GM19372 (cell line): ENCODE results near the gene EHD1.
"Not testable (repeated sequence)": the region's sequence is repeated elsewhere in the genome, so short reads cannot be mapped to it uniquely, and the experiment has no call there.

Experiments used
- ATAC-seq: cut with Tn5 transposase; IDR thresholded peaks from one replicate; pipeline ENCODE4 v1.9.1; 2021; ENCODE audit warnings: mild to moderate bottlenecking, low read depth, moderate library complexity; ENCODE audit not compliant: unreplicated experiment

Gene EHD1

DNA sequence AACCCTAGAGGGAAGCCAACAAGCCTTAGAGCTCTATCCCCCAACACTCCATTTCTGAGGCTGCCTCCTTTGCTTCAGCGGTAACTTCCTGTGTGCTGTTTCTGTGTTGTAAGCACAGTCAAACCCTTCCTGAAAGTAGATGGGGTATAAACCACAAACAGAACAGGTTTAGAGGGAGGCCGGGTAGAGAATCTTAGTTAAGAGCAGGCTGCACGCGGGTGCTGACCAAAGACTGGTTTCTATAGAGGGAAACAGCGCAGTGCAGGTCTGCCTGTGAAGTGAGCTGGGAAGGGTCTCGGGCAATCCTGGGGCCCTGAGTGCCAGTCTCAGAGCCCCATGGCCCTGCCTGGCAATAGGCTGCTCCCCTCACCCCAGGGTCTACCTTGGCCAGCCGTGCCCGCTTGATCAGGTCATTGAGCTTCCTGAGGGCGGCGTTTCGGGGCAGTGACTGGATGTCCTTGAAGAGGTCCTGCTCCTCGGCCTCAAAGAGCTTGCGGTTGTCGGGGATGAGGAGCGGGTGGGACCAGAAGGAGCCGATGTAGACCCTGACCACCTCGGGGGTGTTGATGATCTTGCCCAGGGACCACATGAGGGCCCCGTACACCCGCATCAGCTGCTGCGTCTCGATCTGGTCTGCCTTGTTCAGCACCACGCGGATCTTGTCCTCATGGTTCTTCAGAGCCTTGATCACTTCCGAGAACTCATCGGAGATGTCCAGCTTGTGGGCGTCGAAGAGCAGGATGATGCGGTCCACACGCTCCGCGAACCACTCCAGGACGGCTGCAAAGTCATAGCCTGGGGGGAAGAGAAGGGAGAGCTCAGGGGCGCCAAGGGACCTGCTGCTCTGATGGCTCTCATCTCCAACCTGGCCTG, 18.6 kb downstream of the EHD1 start:
- ATAC-seq, result peak; percentile 74

DNA sequence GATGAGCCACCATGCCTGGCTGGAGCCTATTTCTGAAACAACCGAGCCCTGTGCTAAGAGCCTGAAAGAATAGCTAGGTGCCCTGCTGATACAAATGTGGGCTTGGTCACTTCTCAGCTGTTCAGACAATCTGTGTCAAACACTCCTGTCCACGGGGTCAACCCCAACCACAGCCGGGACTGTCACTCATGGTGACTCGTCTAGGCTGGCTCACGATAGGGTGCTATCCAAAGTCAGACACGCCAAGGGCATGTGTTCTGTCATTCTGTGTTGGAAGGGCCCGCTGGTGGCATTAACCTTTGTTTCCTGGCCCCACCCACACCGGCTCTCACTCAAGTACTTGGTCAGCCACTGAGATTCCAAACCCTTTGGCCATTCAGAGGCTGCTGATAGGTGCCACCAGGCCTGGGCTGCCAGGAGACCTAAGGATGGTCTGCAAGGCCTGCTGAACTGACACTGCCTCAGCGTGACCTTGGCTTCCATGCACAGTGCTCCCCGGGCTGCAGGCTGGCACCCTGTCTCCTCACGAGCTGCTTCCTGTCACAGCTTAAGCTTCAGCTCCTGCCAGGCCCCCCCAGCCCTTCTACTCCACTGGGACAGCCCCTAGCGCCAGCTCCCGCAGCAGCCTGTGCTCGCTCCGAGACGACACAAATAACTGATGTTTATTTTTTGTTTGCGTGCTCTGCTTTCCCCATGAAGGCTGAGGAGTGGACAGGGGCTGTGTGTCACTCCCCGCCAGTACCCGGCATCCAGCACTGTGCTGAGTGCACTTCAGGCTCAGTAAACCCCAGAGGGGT, 19.8 kb downstream of the EHD1 start:
- peak; percentile 20 for ATAC-seq

DNA sequence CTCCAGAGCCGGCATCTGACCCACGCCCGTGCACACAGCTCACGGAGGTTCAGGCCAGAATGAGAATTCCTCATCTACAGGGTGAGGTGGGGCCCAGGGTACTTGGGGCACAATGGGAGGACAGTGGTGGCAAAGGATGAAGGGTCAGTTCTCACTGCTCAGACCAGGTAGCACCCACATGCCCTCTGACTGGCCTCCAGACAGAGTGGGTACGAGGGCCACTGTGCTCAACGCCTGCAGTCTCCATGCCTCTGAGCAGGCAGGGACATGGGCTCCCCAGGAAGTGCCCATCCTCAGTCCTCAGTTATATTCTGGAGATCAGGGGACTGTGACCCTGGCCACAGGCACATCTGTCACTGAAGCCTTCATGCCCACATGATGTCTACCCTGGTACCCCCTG, 20.9 kb downstream of the EHD1 start:
- ATAC-seq, result no peak

GRCh38 chr11:64856382-64857227, 21.8 kb downstream of the EHD1 start:
- ATAC-seq, result no peak

GRCh38 chr11:64855596-64856304, 22.7 kb downstream of the EHD1 start:
- ATAC-seq, result no peak

GRCh38 chr11:64854534-64855502, 23.6 kb downstream of the EHD1 start:
- no peak for ATAC-seq

DNA sequence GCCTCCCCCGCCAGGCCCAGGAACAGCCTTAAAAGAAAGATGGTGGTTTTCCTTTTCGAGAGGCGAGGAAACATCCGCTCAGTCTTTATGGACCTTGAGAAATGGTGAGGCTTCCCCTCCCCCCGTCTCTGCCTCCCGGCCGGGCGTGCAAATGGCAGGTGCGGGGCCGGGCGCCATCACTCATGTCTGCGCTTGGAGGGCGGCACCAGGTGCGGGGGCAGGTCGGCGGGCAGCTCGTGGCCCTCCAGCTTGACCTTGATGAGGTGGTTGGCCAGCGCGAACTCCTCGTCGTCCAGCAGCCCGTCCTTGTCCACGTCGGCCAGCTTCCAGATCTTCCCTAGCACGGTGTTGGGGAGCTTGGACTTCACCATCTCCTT, 24.3 kb downstream of the EHD1 start:
- ATAC-seq, result no peak

DNA sequence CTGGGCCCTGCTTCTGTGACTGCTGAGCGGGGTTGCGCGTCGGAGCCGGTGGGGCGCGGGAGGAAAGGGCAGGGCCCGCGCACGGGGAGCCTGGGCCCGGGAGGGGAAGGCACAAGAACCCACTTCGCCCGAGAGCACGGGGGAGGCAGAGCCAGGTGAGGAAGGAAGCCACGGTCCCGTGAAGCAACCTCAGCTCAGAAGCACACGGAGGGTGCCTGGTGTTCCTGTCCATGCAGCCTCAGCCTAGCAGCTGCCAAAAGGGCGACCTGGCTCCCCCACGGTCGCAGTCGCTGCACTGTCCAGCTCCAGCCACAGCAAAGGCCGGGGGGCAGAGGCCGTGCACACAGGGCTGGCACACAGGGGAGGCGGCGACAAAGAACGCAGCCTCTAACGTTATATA, 24.7 kb downstream of the EHD1 start:
- ATAC-seq, result no peak

DNA sequence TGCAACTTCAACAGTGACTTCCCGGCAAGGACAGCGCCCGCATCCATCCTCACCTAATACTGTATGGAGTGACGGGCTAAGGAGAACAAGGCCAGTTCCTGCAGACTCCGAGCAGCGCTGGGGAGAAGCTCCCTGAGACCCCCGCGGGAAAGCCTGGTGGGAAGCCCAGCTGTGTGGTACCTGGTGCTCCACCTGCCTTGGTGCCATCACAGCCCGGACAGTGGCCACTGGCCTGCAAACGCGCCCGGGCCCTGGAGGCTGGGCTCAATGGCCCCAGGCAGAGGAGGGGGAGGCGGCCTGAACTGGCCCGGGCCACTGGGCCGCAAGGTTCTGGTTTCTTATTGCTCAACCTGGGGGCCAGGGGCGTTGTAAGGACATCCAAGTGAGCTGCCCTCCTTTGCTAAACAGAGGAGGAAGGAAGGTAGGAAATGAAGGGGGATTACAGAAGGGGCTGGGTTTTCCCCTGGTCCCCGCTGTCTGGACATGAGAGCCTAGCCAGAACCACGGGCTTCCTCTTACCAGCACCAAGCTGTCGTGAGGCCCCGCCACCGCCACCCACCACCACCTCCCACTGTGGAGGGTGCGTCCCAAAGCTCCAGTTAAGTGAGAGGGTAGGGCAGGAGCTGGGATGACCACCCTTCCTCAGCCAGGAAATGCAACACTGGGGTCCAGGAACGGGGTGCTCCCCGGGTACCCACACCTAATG, 25.5 kb downstream of the EHD1 start:
- no peak for ATAC-seq

DNA sequence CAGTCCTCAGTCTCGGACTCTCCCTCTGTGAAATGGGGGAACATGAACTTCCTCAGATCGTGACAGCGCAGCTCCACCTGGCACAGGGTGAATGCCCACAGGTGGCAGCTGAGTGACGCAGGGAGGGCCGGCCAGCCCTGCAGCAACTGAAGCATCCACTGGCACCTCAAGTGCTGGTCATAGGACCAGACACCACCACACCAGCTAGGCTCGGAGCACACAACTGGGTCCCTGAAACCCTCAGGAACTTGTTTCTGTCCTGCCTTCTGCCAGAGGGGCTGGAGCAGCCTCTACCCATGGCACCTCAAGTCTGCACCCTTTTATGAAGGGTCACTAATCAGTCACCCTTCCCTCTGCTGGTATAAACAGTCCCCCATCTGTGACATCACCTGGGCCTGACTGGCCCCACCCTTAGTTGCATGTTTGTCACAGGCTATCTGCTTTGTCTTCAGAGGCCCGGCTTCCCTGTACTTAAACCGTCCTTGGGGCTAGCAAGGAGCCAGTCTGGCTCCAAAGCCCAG, 26.5 kb downstream of the EHD1 start:
- ATAC-seq, result no peak

- peak; percentile 74 for ATAC-seq
Measured at GRCh38 chr11:64850979-64851567, 27.3 kb downstream of the EHD1 start.

- no peak for ATAC-seq
Measured at GRCh38 chr11:64849598-64850356, 28.6 kb downstream of the EHD1 start.

DNA sequence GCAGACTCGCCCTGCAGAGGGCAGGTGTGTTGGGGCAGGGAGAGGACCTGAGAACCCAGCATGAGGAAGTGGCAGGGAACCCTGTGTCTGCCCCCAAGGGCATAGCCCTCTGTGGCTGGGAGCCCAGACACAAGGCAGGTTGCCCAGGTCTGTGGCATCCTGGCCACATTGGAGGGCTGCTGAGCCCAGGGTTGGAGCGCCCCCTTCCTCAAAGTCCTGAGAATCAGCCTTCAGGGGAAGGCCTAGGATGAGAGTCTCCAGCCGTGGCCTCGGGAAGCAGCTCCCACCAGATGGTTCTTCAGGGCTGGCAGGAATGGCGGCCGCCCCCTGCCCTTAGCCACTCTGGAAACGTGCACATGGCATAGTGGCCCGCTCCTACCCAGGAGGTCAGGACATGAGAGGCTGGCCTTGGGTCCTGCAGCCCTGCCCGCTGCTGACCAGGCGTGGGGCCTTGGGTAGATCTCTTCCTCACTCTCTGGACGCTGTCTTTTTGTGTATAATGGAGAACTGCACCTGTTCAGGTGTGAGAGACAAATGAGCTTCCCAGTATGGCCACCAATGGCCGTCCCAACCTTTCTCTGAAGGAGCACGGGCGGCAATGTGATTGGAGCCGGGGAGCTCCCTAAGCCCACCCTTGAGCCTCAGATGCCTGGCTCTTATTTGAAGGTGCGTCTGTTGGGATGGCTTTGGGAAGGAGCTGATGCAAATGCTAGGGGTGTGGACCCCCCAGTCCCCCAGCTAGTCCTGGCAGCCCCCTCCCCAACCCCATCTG, 29.4 kb downstream of the EHD1 start:
- ATAC-seq, result no peak

- ATAC-seq, result no peak
Measured at GRCh38 chr11:64848214-64848825, 30.1 kb downstream of the EHD1 start.

DNA sequence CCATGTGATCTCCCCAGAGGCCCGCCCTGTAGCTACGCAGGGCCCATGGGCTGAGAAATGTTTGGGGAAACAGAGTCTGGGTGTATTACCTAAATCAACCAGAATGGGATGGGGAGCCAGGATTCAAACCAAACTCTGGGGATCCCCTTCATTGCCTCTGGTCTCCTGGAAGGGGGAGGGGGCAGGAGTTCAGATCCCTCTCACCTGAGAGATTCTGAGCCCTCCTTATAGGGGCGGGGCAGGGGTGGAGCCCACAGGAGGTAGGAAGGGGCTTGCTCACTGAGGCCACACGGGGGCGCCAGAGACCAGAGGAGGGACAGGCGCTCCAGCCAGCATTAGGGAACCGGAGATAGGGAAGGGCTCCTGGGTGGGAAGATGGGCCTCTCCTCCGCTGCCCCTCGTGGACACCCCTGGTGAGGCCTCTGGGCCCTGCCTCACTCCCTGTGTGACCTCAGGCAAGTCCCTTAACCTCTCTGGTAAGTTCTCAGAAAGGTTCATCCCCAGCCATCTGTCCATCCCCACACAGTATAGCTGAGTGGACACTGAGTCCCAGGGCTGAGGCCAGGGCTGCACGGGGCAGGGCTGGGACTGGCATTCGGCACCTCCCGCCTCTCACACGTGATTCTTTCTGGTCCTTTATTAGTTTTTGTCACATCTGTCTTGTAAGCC, 31.3 kb downstream of the EHD1 start:
- ATAC-seq, result no peak

- ATAC-seq, result not testable (repeated sequence)
Measured at GRCh38 chr11:64845776-64846129, 32.7 kb downstream of the EHD1 start.
